Loucy (cell line): ENCODE data around the gene EGF.

Source experiments
- EZH2phosphoT487 ChIP-seq: fragments of 200-600 bp; IDR thresholded peaks from 2 replicates; pipeline ENCODE4 v1.6.1; 2018; ENCODE audit warnings: antibody characterized with exemption, mild to moderate bottlenecking, moderate library complexity, borderline replicate concordance
- TF ChIP-seq, protein P1 (sequence below): fragments of 200-600 bp; sonication (generic); conservative IDR thresholded peaks from 2 replicates; pipeline ENCODE4 v1.5.1; 2014; ENCODE audit warnings: mild to moderate bottlenecking, antibody characterized with exemption, low read length

DNA sequence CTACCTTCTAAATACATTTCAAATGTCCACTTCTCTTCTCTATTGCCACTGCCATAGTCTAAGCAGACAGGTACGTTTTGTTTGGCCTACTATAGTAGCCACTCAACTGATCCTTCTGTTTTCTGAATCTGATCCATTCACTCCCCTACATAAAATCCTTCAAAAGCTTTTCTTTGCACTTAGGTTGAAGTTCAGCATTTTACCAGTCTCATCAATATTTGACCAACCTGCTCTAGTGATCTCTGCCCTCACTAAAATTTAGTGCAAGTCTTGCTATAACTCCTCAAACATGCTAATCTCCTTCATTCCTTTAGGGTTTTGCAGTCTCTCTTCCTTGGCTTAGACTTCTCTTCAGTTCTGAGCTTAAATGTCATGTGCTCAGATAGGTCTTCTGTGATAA, 33.4 kb downstream of the EGF start:
- TF ChIP-seq, protein P1, sequence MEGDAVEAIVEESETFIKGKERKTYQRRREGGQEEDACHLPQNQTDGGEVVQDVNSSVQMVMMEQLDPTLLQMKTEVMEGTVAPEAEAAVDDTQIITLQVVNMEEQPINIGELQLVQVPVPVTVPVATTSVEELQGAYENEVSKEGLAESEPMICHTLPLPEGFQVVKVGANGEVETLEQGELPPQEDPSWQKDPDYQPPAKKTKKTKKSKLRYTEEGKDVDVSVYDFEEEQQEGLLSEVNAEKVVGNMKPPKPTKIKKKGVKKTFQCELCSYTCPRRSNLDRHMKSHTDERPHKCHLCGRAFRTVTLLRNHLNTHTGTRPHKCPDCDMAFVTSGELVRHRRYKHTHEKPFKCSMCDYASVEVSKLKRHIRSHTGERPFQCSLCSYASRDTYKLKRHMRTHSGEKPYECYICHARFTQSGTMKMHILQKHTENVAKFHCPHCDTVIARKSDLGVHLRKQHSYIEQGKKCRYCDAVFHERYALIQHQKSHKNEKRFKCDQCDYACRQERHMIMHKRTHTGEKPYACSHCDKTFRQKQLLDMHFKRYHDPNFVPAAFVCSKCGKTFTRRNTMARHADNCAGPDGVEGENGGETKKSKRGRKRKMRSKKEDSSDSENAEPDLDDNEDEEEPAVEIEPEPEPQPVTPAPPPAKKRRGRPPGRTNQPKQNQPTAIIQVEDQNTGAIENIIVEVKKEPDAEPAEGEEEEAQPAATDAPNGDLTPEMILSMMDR: no peak
- TF ChIP-seq EZH2phosphoT487: no peak
